Spleen (tissue), 7 donors: ENCODE results near the gene MOB1B.

ENCODE experiments used
- POLR2A ChIP-seq, 3 donors: fragments of 450-650 bp; IDR thresholded peaks; one replicate each; pipeline ENCODE4 v1.5.1; 2017; ENCODE audit warnings: antibody characterized with exemption in 3 of 3, mild to moderate bottlenecking in 1 of 3
- POLR2AphosphoS5 ChIP-seq, 3 donors: sonication (generic); formaldehyde crosslinking; IDR thresholded peaks; one replicate each; pipeline ENCODE4 v1.5.1; 2017; ENCODE audit warnings: antibody characterized with exemption in 3 of 3
- TF ChIP-seq, protein P1 (sequence below), 11 experiments: fragments of 200-600 bp in 7 of 11; fragments of 450-650 bp in 4 of 11; sonication (generic) in 4 of 11; IDR thresholded peaks in 8 of 11; conservative IDR thresholded peaks in 3 of 11; 1 replicate in 7 of 11; 2 replicates in 4 of 11; pipeline versions ENCODE4 v1.4.0 to v1.8.0; 2016 to 2021; ENCODE audit warnings: antibody characterized with exemption in 11 of 11, inconsistent platforms in 4 of 11, mild to moderate bottlenecking in 1 of 11
- donor health status: DM: no; HTN: no; CAD: no; lungs with moderate emphysema.
- donor health status: DM: no; HTN: no; CAD: no.
- donor health status: DM: no; HTN: no; CAD: no.

DNA sequence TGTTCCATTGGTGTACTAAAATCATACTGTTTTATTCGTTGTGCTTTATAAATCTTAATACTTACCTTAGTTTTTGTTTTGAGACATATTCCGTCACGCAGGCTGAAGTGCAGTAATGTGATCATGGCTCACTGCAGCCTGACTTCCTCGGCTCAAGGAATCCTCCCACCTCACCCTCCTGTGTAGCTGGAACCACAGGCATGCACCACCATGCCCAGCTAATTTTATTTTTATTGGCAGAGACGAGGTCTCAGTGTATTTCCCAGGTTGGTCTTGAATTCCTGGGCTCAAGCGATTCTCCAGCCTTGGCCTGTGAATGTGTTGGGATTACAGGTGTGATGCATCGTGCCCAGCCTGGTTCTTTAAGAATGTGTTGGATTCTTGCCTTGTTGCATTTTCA, 66.9 kb downstream of the MOB1B start:
- TF ChIP-seq, protein P1, sequence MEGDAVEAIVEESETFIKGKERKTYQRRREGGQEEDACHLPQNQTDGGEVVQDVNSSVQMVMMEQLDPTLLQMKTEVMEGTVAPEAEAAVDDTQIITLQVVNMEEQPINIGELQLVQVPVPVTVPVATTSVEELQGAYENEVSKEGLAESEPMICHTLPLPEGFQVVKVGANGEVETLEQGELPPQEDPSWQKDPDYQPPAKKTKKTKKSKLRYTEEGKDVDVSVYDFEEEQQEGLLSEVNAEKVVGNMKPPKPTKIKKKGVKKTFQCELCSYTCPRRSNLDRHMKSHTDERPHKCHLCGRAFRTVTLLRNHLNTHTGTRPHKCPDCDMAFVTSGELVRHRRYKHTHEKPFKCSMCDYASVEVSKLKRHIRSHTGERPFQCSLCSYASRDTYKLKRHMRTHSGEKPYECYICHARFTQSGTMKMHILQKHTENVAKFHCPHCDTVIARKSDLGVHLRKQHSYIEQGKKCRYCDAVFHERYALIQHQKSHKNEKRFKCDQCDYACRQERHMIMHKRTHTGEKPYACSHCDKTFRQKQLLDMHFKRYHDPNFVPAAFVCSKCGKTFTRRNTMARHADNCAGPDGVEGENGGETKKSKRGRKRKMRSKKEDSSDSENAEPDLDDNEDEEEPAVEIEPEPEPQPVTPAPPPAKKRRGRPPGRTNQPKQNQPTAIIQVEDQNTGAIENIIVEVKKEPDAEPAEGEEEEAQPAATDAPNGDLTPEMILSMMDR (IDR thresholded peaks at IDR 0.05 in 8 of 11, conservative IDR thresholded peaks at IDR 0.05 in 3 of 11), result no peak
- TF ChIP-seq POLR2AphosphoS5 (IDR thresholded peaks at IDR 0.05) (no peak), POLR2A (IDR thresholded peaks at IDR 0.05) (no peak)
